Thyroid gland (tissue), 4 donors: ENCODE results near the gene PDS5B. TPM values are rescaled to one million over a fixed set of nuclear protein-coding genes. Genes with fewer than 3 reads are reported as not detected.

ENCODE experiments used
- DNase-seq, 2 donors: peaks; one replicate each; pipeline ENCODE4 v3.0.0-alpha.2; 2019
- H3K27ac ChIP-seq, 3 donors: fragments of 200-600 bp; sonication (generic); 1 replicate in 2 of 3; 2 replicates in 1 of 3; pipeline ENCODE4 v1.5.1; 2016 to 2019; ENCODE audit warnings: mild to moderate bottlenecking in 1 of 3, moderate library complexity in 1 of 3
- H3K27me3 ChIP-seq: fragments of 200-600 bp; sonication (generic); one replicate; pipeline ENCODE4 v1.5.1; 2019
- H3K36me3 ChIP-seq, 2 donors: fragments of 200-600 bp; sonication (generic); one replicate each; pipeline ENCODE4 v1.5.1; 2016 to 2019
- H3K4me1 ChIP-seq, 2 donors: fragments of 200-600 bp; sonication (generic); one replicate each; pipeline ENCODE4 v1.5.1; 2017 to 2019
- H3K4me3 ChIP-seq, 3 donors: fragments of 200-600 bp; sonication (generic); replicated peaks in 1 of 3; 1 replicate in 2 of 3; 2 replicates in 1 of 3; pipeline ENCODE4 v1.5.1; 2016; ENCODE audit warnings: mild to moderate bottlenecking in 1 of 3
- H3K9me3 ChIP-seq: fragments of 200-600 bp; sonication (generic); one replicate; pipeline ENCODE4 v1.5.1; 2017
- POLR2A ChIP-seq, 2 donors: fragments of 450-650 bp; IDR thresholded peaks; one replicate each; pipeline ENCODE4 v1.6.1; 2017; ENCODE audit warnings: antibody characterized with exemption in 2 of 2, mild to moderate bottlenecking in 2 of 2, moderate library complexity in 1 of 2
- WGBS, 2 donors: methylation state at CpG; one replicate each; pipeline ENCODE4 v1.1.5; 2017; 5-methylcytosine and 5-hydroxymethylcytosine counted together
- intact Hi-C: fragments of 100-400 bp; cut with DNase I; formaldehyde crosslinking; loops from one replicate; pipeline ENCODE4 v1.15.1; 2023
- total RNA-seq, 4 donors: library from RNA; depleted of rRNA; stranded (reverse); fragments of >200 nt; gene quantifications; one replicate each; pipeline ENCODE4 v1.2.3, GENCODE V29; 2016
- TF ChIP-seq, protein P1 (sequence below), 6 experiments: fragments of 200-600 bp in 3 of 6; fragments of 450-650 bp in 3 of 6; sonication (generic) in 3 of 6; IDR thresholded peaks; one replicate each; pipeline ENCODE4 v1.5.1; 2016 to 2019; ENCODE audit warnings: antibody characterized with exemption in 6 of 6, mild to moderate bottlenecking in 2 of 6, inconsistent platforms in 1 of 6, moderate library complexity in 1 of 6

Gene PDS5B
- total RNA-seq, 4 donors from 2014 or later, result 47.9 to 55.1 (median 49.3) TPM

GRCh38 chr13:32616883-32617511 is 30.7 kb downstream of the PDS5B start:
- intact Hi-C loops, result no loop called here
- TF ChIP-seq, protein P1, sequence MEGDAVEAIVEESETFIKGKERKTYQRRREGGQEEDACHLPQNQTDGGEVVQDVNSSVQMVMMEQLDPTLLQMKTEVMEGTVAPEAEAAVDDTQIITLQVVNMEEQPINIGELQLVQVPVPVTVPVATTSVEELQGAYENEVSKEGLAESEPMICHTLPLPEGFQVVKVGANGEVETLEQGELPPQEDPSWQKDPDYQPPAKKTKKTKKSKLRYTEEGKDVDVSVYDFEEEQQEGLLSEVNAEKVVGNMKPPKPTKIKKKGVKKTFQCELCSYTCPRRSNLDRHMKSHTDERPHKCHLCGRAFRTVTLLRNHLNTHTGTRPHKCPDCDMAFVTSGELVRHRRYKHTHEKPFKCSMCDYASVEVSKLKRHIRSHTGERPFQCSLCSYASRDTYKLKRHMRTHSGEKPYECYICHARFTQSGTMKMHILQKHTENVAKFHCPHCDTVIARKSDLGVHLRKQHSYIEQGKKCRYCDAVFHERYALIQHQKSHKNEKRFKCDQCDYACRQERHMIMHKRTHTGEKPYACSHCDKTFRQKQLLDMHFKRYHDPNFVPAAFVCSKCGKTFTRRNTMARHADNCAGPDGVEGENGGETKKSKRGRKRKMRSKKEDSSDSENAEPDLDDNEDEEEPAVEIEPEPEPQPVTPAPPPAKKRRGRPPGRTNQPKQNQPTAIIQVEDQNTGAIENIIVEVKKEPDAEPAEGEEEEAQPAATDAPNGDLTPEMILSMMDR (IDR thresholded peaks at IDR 0.05), result no peak
- no peak for TF ChIP-seq POLR2A (IDR thresholded peaks at IDR 0.05)
- Histone ChIP-seq H3K9me3 (no peaks in the 10 kb centered on the region), H3K27ac (no peak overlapping the region), H3K36me3 (no peaks in the 10 kb centered on the region), H3K27me3 (no peaks in the 10 kb centered on the region), H3K4me1 (no peaks in the 10 kb centered on the region), H3K4me3 (no peak overlapping the region)
- no peak for DNase-seq
- 84 to 99% methylated on average over 5 of the region's 5 CpGs for WGBS, 2 donors

DNA sequence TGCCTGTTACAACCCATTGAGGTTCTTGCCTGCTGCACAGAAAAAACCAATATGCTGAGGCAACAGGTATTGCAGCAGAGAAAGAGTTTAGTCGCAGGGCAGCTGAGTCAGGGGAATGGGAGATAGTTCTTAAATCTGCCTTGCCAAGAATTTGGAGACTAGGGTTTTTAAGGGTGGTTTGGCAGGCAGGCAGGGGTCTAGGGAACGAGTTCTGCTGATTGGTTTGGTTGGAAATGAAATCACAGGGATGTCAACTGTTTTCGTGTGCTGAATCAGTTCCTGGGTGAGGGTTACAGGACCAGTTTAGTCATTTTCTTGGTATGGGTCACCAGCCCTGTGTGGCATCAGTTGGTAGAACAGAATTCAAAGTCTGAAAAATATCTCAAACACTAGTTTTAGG is 36.6 kb downstream of the PDS5B start:
- Histone ChIP-seq H3K27me3 (no peaks in the 10 kb centered on the region), H3K27ac (no peak overlapping the region), H3K4me3 (no peak overlapping the region), H3K36me3 (no peaks in the 10 kb centered on the region), H3K4me1 (peaks cover 10 to 20% of the 10 kb centered on the region in 2 donors), H3K9me3 (no peaks in the 10 kb centered on the region)
- no peak for DNase-seq
- WGBS, 2 donors, result 96 to 98% methylated on average over 3 of the region's 3 CpGs
- intact Hi-C loops, result no loop called here
- TF ChIP-seq POLR2A (IDR thresholded peaks at IDR 0.05), result no peak
- TF ChIP-seq, protein P1 (IDR thresholded peaks at IDR 0.05), result no peak

DNA sequence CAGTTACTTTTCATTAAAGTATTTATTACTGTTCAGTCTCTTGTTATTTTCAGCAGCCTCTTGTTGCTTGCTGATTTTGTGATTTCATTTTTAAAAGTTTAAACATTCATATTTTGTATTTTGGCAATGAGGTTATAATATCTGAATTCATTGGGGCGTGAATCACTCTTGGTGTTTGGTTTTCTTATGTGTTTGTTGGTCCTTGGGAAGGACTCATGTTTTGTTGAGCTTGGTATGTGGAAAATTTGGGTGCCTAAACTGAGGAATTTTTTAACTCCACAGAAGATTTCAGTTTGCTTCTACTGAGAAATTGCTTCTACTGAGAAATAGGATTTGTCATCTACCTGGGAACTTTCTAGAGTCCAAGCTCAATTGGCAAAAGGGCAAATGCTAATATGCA is 38.2 kb downstream of the PDS5B start:
- Histone ChIP-seq H3K4me1 (peaks cover 10 to 20% of the 10 kb centered on the region in 2 donors), H3K27ac (no peak overlapping the region), H3K4me3 (no peak overlapping the region), H3K36me3 (no peaks in the 10 kb centered on the region), H3K9me3 (no peaks in the 10 kb centered on the region), H3K27me3 (no peaks in the 10 kb centered on the region)
- TF ChIP-seq, protein P1 (IDR thresholded peaks at IDR 0.05), result no peak
- TF ChIP-seq POLR2A (IDR thresholded peaks at IDR 0.05), result no peak
- WGBS, 2 donors, result 79 to 83% methylated on average over 1 of the region's 1 CpG
- intact Hi-C loops, result no loop called here
- no peak for DNase-seq

GRCh38 chr13:32627793-32628192 is 41.5 kb downstream of the PDS5B start:
- Histone ChIP-seq H3K9me3 (no peaks in the 10 kb centered on the region), H3K36me3 (no peaks in the 10 kb centered on the region), H3K4me1 (peaks cover 14 to 20% of the 10 kb centered on the region in 2 donors), H3K27ac (no peak overlapping the region), H3K4me3 (no peak overlapping the region), H3K27me3 (no peaks in the 10 kb centered on the region)
- intact Hi-C loops, result no loop called here
- WGBS, 2 donors, result 34 to 75% methylated on average over 1 of the region's 1 CpG
- no peak for DNase-seq
- no peak for TF ChIP-seq POLR2A (IDR thresholded peaks at IDR 0.05)
- TF ChIP-seq, protein P1 (IDR thresholded peaks at IDR 0.05), result no peak

- Histone ChIP-seq H3K27me3 (no peaks in the 10 kb centered on the region), H3K4me1 (peaks cover 18% of the 10 kb centered on the region in 2 donors), H3K36me3 (no peaks in the 10 kb centered on the region), H3K9me3 (no peaks in the 10 kb centered on the region), H3K4me3 (no peak overlapping the region), H3K27ac (no peak overlapping the region)
- 77 to 91% methylated on average over 2 of the region's 2 CpGs for WGBS, 2 donors
- TF ChIP-seq, protein P1 (IDR thresholded peaks at IDR 0.05), result no peak
- TF ChIP-seq POLR2A (IDR thresholded peaks at IDR 0.05), result no peak
- DNase-seq, result no peak
- intact Hi-C loops, result no loop called here
These were observed 43.1 kb downstream of the PDS5B start for GRCh38 chr13:32629313-32629712.
